Measurements from ENCODE around the gene CHEK2.
"Not testable (repeated sequence)": the region's sequence is repeated elsewhere in the genome, so short reads cannot be mapped to it uniquely, and the experiment has no call there.

The CHEK2 gene

DNA sequence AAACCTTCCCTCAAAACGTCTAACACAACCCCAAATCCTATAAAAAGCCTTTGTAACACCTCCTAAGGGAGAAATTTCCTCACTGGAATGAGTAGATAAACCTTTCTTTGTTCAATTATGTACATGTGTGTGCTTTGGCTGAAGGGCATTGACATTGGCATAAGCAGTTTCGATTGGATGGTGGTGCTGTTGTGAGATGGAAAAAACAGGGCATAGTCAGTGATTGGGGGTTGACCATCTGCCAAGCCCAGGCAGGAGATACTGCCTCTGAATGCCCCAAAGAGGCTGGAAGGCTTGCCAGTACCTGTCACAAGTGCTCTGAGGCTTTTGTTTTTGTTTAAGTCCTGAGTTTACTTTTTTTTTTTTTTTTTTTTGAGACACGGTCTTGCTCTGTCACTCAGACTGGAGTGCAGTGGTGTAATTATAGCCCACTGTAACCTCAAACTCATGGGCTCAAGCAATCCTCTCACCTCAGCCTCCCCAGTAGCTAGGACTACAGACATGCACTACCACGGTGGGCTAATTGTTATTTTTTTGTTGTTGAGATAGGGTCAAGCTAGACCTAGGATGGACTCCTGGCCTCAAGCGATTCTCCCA is 29.7 kb upstream of the CHEK2 start:
- no peak overlapping the region for H3K4me2 ChIP-seq (ENCODE audit: low read length)
- no peak overlapping the region for H3K4me3 ChIP-seq (ENCODE audit: low read depth, low read length)
- no peak overlapping the region for H2AFZ ChIP-seq
- H3K9ac ChIP-seq: no peak overlapping the region
- no peaks in the 10 kb centered on the region for H3K9me3 ChIP-seq (ENCODE audit: control insufficient read depth, low read length)
- no peak overlapping the region for H3K27ac ChIP-seq
- H3K27me3 ChIP-seq (ENCODE audit: control insufficient read depth, insufficient read depth, low read length): no peaks in the 10 kb centered on the region
- no peaks in the 10 kb centered on the region for H3K36me3 ChIP-seq (ENCODE audit: control insufficient read depth, insufficient read depth, low read length)
- H3K4me1 ChIP-seq: no peaks in the 10 kb centered on the region
- peaks cover 19% of the 10 kb centered on the region for H3K79me2 ChIP-seq
- TF ChIP-seq, protein P1, sequence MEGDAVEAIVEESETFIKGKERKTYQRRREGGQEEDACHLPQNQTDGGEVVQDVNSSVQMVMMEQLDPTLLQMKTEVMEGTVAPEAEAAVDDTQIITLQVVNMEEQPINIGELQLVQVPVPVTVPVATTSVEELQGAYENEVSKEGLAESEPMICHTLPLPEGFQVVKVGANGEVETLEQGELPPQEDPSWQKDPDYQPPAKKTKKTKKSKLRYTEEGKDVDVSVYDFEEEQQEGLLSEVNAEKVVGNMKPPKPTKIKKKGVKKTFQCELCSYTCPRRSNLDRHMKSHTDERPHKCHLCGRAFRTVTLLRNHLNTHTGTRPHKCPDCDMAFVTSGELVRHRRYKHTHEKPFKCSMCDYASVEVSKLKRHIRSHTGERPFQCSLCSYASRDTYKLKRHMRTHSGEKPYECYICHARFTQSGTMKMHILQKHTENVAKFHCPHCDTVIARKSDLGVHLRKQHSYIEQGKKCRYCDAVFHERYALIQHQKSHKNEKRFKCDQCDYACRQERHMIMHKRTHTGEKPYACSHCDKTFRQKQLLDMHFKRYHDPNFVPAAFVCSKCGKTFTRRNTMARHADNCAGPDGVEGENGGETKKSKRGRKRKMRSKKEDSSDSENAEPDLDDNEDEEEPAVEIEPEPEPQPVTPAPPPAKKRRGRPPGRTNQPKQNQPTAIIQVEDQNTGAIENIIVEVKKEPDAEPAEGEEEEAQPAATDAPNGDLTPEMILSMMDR (IDR thresholded peaks at IDR 0.05): no peak

DNA sequence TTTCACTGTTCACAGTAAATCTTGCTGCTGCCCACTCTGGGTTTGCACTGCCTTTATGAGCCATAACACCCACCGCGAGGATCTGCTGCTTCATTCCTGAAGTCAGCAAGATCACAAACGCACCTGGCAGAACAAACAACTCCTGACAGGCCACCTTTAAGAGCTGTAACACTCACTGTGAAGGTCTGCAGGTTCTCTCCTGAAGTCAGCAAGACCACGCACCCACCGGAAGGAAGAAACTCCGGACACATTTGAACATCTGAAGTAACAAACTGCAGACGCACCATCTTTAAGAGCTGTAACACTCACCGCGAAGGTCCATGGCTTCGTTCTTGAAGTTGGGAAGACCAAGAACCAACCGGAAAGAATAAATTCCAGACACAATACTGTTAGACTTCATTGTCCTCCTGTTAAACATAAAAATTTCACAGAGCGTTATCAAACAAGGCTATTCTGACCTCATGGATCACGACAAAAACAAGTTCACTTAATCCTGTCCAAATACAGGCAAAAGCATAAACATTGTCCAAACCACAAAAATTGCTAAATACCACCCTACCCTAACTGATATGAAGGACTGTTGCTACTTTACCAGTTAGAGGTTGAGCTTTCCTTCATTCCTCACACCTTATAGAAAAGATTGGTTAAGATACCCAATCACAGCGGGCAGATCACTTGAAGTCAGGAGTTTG is 27.9 kb upstream of the CHEK2 start:
- Histone ChIP-seq H3K79me2 (peaks cover 5% of the 10 kb centered on the region), H3K4me3 (ENCODE audit: low read depth, low read length) (no peak overlapping the region), H3K9ac (no peak overlapping the region), H3K27me3 (ENCODE audit: control insufficient read depth, insufficient read depth, low read length) (no peaks in the 10 kb centered on the region), H3K4me2 (ENCODE audit: low read length) (no peak overlapping the region), H2AFZ (no peak overlapping the region), H3K9me3 (ENCODE audit: control insufficient read depth, low read length) (no peaks in the 10 kb centered on the region), H3K36me3 (ENCODE audit: control insufficient read depth, insufficient read depth, low read length) (no peaks in the 10 kb centered on the region), H3K4me1 (no peaks in the 10 kb centered on the region), H3K27ac (no peak overlapping the region)
- TF ChIP-seq, protein P1 (IDR thresholded peaks at IDR 0.05): no peak

DNA sequence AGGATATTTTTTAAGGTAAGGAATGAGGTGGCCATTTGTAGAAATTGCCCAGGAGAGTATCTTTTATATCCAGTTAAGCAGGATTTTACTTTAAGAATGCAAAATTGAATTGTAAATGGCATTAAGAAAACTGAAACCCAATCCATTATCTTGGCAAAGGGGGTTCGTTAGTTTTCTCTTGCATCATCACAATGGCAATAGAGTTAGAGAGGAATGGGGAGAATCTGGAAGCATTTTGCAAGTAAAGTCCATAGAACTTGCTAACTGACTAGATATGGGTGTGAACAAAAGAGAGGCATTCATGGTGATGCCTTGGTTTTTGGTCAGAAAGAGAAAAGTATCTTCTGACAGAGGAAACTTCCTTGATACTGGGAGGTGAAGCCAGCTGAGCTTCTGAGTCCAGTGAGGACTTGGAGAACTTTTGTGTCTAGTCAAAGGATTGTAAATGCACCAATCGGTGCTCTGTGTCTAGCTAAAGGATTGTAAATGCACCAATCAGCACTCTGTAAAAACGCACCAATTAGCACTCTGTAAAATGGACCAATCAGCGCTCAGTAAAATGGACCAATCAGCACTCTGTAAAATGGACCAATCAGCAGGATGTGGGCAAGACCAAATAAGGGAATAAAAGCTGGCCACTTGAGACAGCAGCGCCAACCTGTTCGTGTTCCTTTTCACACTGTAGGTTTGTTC is 27.2 kb upstream of the CHEK2 start:
- no peaks in the 10 kb centered on the region for H3K36me3 ChIP-seq (ENCODE audit: control insufficient read depth, insufficient read depth, low read length)
- no peaks in the 10 kb centered on the region for H3K4me1 ChIP-seq
- H3K9ac ChIP-seq: no peak overlapping the region
- H2AFZ ChIP-seq: no peak overlapping the region
- H3K4me2 ChIP-seq (ENCODE audit: low read length): no peak overlapping the region
- no peaks in the 10 kb centered on the region for H3K9me3 ChIP-seq (ENCODE audit: control insufficient read depth, low read length)
- no peaks in the 10 kb centered on the region for H3K27me3 ChIP-seq (ENCODE audit: control insufficient read depth, insufficient read depth, low read length)
- TF ChIP-seq, protein P1 (IDR thresholded peaks at IDR 0.05): no peak
- H3K27ac ChIP-seq: no peak overlapping the region
- no peak overlapping the region for H3K4me3 ChIP-seq (ENCODE audit: low read depth, low read length)
- H3K79me2 ChIP-seq: peaks cover 5% of the 10 kb centered on the region

DNA sequence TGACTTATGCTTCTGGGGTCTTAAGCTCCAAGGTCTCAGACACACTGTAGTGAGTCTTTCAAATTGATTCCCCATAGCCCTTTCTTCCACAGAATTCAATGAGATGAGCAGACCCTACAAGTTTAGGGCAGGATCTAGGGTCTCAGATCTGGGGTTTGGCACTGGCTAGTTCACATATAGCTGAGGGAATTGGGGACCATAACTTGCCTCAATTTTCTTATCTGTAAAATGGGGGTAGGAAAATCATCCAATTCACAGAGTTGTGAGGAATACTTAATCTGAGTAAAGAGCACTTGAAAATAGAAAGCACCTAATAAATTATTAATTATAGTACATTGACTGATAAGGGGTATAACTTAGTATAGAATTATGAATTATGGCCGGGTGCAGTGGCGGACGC is 25.0 kb upstream of the CHEK2 start:
- no peaks in the 10 kb centered on the region for H3K4me1 ChIP-seq
- H2AFZ ChIP-seq: no peak overlapping the region
- no peaks in the 10 kb centered on the region for H3K9me3 ChIP-seq (ENCODE audit: control insufficient read depth, low read length)
- H3K79me2 ChIP-seq: no peaks in the 10 kb centered on the region
- TF ChIP-seq, protein P1 (IDR thresholded peaks at IDR 0.05): no peak
- H3K27ac ChIP-seq: no peak overlapping the region
- no peak overlapping the region for H3K4me3 ChIP-seq (ENCODE audit: low read depth, low read length)
- H3K27me3 ChIP-seq (ENCODE audit: control insufficient read depth, insufficient read depth, low read length): no peaks in the 10 kb centered on the region
- no peak overlapping the region for H3K9ac ChIP-seq
- no peak overlapping the region for H3K4me2 ChIP-seq (ENCODE audit: low read length)
- no peaks in the 10 kb centered on the region for H3K36me3 ChIP-seq (ENCODE audit: control insufficient read depth, insufficient read depth, low read length)

DNA sequence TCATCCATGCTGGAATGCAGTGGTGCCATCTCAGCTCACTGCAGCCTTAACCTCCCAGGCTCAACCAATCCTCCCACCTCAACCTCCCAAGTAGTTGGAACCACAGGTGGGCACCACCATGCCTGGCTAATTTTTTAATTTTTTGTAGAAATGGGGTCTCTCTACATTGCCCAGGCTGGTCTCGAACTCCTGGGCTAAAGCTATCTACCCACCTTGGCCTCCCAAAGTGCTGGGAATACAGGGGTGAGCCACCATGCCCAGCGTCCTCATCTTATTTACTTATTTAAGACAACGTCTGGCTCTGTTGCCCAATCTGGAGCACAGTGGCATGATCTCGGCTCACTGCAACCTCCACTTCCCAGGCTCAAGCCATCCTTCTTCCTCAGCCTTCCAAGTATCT is 20.4 kb upstream of the CHEK2 start:
- not testable (repeated sequence) for H3K27ac ChIP-seq; H3K9ac ChIP-seq; H2AFZ ChIP-seq; H3K4me3 ChIP-seq (ENCODE audit: low read depth, low read length); H3K36me3 ChIP-seq (ENCODE audit: control insufficient read depth, insufficient read depth, low read length); H3K9me3 ChIP-seq (ENCODE audit: control insufficient read depth, low read length); H3K4me1 ChIP-seq; H3K79me2 ChIP-seq; H3K27me3 ChIP-seq (ENCODE audit: control insufficient read depth, insufficient read depth, low read length); H3K4me2 ChIP-seq (ENCODE audit: low read length)
